Neural progenitor cell (in vitro differentiated cells): ENCODE data around the gene CDK9.

ENCODE experiments used
- CTCF ChIP-seq: fragments of 200-600 bp; sonication (generic); IDR thresholded peaks from 2 replicates; pipeline ENCODE4 v1.5.1; 2017; ENCODE audit warnings: antibody characterized with exemption, mild to moderate bottlenecking
- EZH2 ChIP-seq: fragments of 200-600 bp; sonication (generic); IDR thresholded peaks from 2 replicates; pipeline ENCODE4 v1.6.1; 2017; ENCODE audit warnings: antibody characterized with exemption, mild to moderate bottlenecking, moderate library complexity
- EZH2phosphoT487 ChIP-seq: fragments of 200-600 bp; sonication (generic); IDR thresholded peaks from 2 replicates; pipeline ENCODE4 v1.6.1; 2017; ENCODE audit warnings: antibody characterized with exemption

- TF ChIP-seq CTCF (no peak), EZH2phosphoT487 (no peak), EZH2 (no peak)
Measured at GRCh38 chr9:127788337-127789011, 2.6 kb downstream of the CDK9 start.
